GM18873 (cell line): Measurements from ENCODE around the gene SERINC1.

Source experiments
- ATAC-seq: cut with Tn5 transposase; IDR thresholded peaks from one replicate; pipeline ENCODE4 v1.9.1; 2021; ENCODE audit warnings: mild to moderate bottlenecking, moderate library complexity, moderate number of reproducible peaks; ENCODE audit not compliant: unreplicated experiment, low FRiP score

Gene SERINC1

GRCh38 chr6:122399055-122399347 is 72.6 kb downstream of the SERINC1 start:
- ATAC-seq: no peak

DNA sequence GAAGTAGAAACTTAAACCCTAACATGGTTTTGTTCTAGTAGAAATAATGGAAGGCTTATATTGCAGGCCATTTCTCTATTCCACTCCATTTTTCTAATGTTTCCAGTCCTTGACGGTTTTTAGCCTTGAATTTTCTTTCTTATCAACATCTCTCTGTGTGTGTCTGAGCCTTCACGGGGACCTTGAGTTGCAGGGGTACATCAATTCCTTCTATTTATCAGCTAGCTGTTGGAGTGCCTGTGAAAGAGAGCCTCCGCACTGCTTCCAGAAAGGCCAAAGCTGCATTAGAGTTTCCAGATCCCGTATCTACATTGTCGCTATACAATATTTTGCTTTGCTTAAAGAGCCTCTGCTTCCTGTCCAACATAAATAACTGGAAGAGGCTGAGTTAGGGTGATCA is 77.6 kb downstream of the SERINC1 start:
- no peak for ATAC-seq

DNA sequence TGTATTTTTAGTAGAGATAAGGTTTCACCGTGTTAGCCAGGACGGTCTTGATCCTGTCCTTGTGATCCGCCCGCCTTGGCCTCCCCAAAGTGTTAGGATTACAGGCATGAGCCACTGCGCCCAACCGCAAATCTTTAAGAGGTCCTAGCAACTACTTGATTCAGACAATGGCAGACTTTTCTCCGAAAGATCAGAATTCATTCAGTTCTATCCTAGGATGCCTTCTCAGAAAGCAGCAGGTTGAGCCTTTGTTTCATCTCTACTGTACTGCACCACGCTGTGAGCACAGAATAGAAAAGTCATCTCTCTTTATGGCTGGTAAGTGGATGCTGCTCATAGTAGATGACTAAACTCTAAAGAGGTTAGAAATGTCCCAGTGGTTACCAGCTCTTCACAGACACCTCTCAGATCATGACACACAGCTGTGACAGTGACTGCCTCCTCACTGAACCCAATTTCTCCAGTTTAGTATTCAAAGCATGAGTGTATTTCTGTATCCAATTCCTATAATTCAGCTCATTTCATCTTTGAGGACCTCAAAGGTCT is 78.2 kb downstream of the SERINC1 start:
- peak; percentile 47 for ATAC-seq
